GM12878 (cell line): ENCODE results near the gene MTR. TPM values are rescaled to one million over a fixed set of nuclear protein-coding genes. Genes with fewer than 3 reads are reported as not detected.

ENCODE experiments used
- BACH1 ChIP-seq: fragments of 450-650 bp; IDR thresholded peaks from 2 replicates; pipeline ENCODE4 v1.6.1; 2017; ENCODE audit warnings: mild to moderate bottlenecking, borderline replicate concordance
- BRCA1 ChIP-seq: IDR thresholded peaks from 2 replicates; pipeline ENCODE4 v1.6.1; 2011; ENCODE audit warnings: low read depth, low read length, improper control_type of control experiment
- CHD1 ChIP-seq: IDR thresholded peaks from 2 replicates; pipeline ENCODE4 v1.6.1; 2012; ENCODE audit warnings: low read depth, low read length, improper control_type of control experiment
- CHD4 ChIP-seq: fragments of 200-600 bp; sonication (generic); IDR thresholded peaks from 2 replicates; pipeline ENCODE4 v1.6.1; 2016; ENCODE audit warnings: mild to moderate bottlenecking
- CREB1 ChIP-seq: IDR thresholded peaks from 2 replicates; pipeline ENCODE4 v1.6.1; 2012; ENCODE audit warnings: low read depth, mild to moderate bottlenecking, inconsistent platforms
- ETV6 ChIP-seq, 2 experiments: fragments of 450-650 bp in 1 of 2; IDR thresholded peaks in 1 of 2; conservative IDR thresholded peaks in 1 of 2; 2 replicates each; pipeline ENCODE4 v1.6.1; 2014; ENCODE audit warnings: antibody characterized with exemption in 1 of 2, borderline replicate concordance in 1 of 2, low read depth in 1 of 2, mild to moderate bottlenecking in 1 of 2, moderate library complexity in 1 of 2
- MYB ChIP-seq: fragments of 150-350 bp; IDR thresholded peaks from 2 replicates; pipeline ENCODE4 v1.6.1; 2014; ENCODE audit warnings: mild to moderate bottlenecking, low read depth, low read length, borderline replicate concordance
- NBN ChIP-seq: fragments of 450-650 bp; IDR thresholded peaks from 2 replicates; pipeline ENCODE4 v1.6.1; 2016
- NR2C2 ChIP-seq: IDR thresholded peaks from 2 replicates; pipeline ENCODE4 v1.6.1; 2011; ENCODE audit warnings: borderline replicate concordance, low read depth; ENCODE audit not compliant: control insufficient read depth, insufficient read length
- RB1 ChIP-seq: fragments of 450-650 bp; formaldehyde crosslinking; IDR thresholded peaks from 2 replicates; pipeline ENCODE4 v1.6.1; 2017; ENCODE audit warnings: mild to moderate bottlenecking, borderline replicate concordance
- RUNX3 ChIP-seq: IDR thresholded peaks from 2 replicates; pipeline ENCODE4 v1.6.1; 2012; ENCODE audit warnings: low read length, inconsistent platforms
- SREBF1 ChIP-seq: IDR thresholded peaks from 2 replicates; pipeline ENCODE4 v1.6.1; 2012; ENCODE audit warnings: mild to moderate bottlenecking, low read length
- STAT1 ChIP-seq: fragments of 450-650 bp; conservative IDR thresholded peaks from 2 replicates; pipeline ENCODE4 v1.6.1; 2014; ENCODE audit warnings: antibody characterized with exemption, mild to moderate bottlenecking
- TAF1 ChIP-seq: IDR thresholded peaks from 2 replicates; pipeline ENCODE4 v1.6.1; 2011; ENCODE audit warnings: mild to moderate bottlenecking, low read depth, low read length, borderline replicate concordance
- YY1 ChIP-seq: IDR thresholded peaks from 2 replicates; pipeline ENCODE4 v1.6.1; 2011; ENCODE audit warnings: low read depth, mild to moderate bottlenecking, low read length
- polyA plus RNA-seq, 11 experiments: library from polyadenylated mRNA; depleted of rRNA in 4 of 11; unstranded in 6 of 11; stranded (reverse) in 5 of 11; fragments of >200 nt; fragmentation: Nextera tagmentation in 4 of 11; fragmentation: Illumina TruSeq in 1 of 11; extraction: Ambion mirVana in 4 of 11; extraction: Trizol in 1 of 11; gene quantifications; 1 replicate in 1 of 11; 2 replicates in 10 of 11; pipeline versions ENCODE4 v1.2.1 to v1.2.3, GENCODE V29; 2011 to 2016; ENCODE audit warnings: inconsistent platforms in 2 of 11, missing spikeins in 2 of 11, low read depth in 1 of 11
- total RNA-seq, 4 experiments: library from RNA; depleted of rRNA in 3 of 4; stranded (reverse); fragments of >200 nt in 3 of 4; fragmentation: Illumina TruSeq in 1 of 4; extraction: Trizol in 1 of 4; gene quantifications; 2 replicates each; pipeline versions ENCODE4 v1.2.1 to v1.2.3, GENCODE V29; 2013 to 2021
- TF ChIP-seq, protein P1 (sequence below): IDR thresholded peaks from 2 replicates; pipeline ENCODE4 v1.6.1; 2012; ENCODE audit warnings: mild to moderate bottlenecking, low read depth, low read length
- TF ChIP-seq, protein P2 (sequence below): fragments of 150-350 bp; IDR thresholded peaks from 2 replicates; pipeline ENCODE4 v1.6.1; 2016; ENCODE audit warnings: low read depth, low read length
- TF ChIP-seq, protein P3 (sequence below): IDR thresholded peaks from 2 replicates; pipeline ENCODE4 v1.6.1; 2011; ENCODE audit warnings: low read depth, low read length, improper control_type of control experiment, borderline replicate concordance

MTR gene
- total and polyA plus RNA-seq, 10 of the 15 experiments (the other 5 are each of a cell fraction or from before 2014, with no cell fraction given): 2.4 to 38.7 (median 16.5) TPM

DNA sequence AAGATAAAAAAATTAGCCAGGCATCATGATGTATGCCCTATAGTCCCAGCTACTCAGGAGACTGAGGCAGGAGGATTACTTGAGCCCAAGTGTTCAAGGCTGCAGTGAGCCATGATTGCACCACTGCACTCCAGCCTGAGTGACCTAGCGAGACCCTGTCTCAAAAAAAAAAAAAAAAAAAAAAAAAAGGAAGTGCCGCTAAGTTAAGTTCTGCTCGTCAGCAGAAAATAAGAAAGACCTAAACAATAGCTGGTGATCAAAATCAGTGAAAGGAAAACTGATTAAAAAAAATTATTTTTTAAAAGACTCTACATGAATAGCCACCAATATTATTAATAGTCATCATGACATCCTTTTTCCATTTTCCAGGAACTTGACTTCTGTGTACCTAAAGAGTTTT, 44.2 kb upstream of the MTR start (continued):
- TF ChIP-seq, protein P1, sequence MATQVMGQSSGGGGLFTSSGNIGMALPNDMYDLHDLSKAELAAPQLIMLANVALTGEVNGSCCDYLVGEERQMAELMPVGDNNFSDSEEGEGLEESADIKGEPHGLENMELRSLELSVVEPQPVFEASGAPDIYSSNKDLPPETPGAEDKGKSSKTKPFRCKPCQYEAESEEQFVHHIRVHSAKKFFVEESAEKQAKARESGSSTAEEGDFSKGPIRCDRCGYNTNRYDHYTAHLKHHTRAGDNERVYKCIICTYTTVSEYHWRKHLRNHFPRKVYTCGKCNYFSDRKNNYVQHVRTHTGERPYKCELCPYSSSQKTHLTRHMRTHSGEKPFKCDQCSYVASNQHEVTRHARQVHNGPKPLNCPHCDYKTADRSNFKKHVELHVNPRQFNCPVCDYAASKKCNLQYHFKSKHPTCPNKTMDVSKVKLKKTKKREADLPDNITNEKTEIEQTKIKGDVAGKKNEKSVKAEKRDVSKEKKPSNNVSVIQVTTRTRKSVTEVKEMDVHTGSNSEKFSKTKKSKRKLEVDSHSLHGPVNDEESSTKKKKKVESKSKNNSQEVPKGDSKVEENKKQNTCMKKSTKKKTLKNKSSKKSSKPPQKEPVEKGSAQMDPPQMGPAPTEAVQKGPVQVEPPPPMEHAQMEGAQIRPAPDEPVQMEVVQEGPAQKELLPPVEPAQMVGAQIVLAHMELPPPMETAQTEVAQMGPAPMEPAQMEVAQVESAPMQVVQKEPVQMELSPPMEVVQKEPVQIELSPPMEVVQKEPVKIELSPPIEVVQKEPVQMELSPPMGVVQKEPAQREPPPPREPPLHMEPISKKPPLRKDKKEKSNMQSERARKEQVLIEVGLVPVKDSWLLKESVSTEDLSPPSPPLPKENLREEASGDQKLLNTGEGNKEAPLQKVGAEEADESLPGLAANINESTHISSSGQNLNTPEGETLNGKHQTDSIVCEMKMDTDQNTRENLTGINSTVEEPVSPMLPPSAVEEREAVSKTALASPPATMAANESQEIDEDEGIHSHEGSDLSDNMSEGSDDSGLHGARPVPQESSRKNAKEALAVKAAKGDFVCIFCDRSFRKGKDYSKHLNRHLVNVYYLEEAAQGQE: no peak
- no peak for TF ChIP-seq TAF1
- no peak for TF ChIP-seq CHD4
- no peak for TF ChIP-seq STAT1
- no peak for TF ChIP-seq MYB
- no peak for TF ChIP-seq BACH1
- TF ChIP-seq YY1: no peak
- TF ChIP-seq, protein P2, sequence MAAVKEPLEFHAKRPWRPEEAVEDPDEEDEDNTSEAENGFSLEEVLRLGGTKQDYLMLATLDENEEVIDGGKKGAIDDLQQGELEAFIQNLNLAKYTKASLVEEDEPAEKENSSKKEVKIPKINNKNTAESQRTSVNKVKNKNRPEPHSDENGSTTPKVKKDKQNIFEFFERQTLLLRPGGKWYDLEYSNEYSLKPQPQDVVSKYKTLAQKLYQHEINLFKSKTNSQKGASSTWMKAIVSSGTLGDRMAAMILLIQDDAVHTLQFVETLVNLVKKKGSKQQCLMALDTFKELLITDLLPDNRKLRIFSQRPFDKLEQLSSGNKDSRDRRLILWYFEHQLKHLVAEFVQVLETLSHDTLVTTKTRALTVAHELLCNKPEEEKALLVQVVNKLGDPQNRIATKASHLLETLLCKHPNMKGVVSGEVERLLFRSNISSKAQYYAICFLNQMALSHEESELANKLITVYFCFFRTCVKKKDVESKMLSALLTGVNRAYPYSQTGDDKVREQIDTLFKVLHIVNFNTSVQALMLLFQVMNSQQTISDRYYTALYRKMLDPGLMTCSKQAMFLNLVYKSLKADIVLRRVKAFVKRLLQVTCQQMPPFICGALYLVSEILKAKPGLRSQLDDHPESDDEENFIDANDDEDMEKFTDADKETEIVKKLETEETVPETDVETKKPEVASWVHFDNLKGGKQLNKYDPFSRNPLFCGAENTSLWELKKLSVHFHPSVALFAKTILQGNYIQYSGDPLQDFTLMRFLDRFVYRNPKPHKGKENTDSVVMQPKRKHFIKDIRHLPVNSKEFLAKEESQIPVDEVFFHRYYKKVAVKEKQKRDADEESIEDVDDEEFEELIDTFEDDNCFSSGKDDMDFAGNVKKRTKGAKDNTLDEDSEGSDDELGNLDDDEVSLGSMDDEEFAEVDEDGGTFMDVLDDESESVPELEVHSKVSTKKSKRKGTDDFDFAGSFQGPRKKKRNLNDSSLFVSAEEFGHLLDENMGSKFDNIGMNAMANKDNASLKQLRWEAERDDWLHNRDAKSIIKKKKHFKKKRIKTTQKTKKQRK: no peak
- TF ChIP-seq, protein P3, sequence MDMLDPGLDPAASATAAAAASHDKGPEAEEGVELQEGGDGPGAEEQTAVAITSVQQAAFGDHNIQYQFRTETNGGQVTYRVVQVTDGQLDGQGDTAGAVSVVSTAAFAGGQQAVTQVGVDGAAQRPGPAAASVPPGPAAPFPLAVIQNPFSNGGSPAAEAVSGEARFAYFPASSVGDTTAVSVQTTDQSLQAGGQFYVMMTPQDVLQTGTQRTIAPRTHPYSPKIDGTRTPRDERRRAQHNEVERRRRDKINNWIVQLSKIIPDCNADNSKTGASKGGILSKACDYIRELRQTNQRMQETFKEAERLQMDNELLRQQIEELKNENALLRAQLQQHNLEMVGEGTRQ: no peak
- TF ChIP-seq RB1: no peak
- no peak for TF ChIP-seq RUNX3
- no peak for TF ChIP-seq BRCA1
- no peak for TF ChIP-seq CREB1
- TF ChIP-seq NR2C2: no peak
- no peak for TF ChIP-seq NBN
- TF ChIP-seq SREBF1: no peak
- TF ChIP-seq CHD1: no peak
- no peak for TF ChIP-seq ETV6 (conservative IDR thresholded peaks at IDR 0.05 in 1 of 2, IDR thresholded peaks at IDR 0.05 in 1 of 2; ENCODE audit: borderline replicate concordance in 1 of 2, low read depth in 1 of 2)
